EH (cell line): ENCODE results near the gene PTGS2.

Experiments
- DNase-seq: peaks from one replicate; pipeline ENCODE4 v3.0.0-alpha.2; 2015; ENCODE audit warnings: low read depth

PTGS2 gene

DNA sequence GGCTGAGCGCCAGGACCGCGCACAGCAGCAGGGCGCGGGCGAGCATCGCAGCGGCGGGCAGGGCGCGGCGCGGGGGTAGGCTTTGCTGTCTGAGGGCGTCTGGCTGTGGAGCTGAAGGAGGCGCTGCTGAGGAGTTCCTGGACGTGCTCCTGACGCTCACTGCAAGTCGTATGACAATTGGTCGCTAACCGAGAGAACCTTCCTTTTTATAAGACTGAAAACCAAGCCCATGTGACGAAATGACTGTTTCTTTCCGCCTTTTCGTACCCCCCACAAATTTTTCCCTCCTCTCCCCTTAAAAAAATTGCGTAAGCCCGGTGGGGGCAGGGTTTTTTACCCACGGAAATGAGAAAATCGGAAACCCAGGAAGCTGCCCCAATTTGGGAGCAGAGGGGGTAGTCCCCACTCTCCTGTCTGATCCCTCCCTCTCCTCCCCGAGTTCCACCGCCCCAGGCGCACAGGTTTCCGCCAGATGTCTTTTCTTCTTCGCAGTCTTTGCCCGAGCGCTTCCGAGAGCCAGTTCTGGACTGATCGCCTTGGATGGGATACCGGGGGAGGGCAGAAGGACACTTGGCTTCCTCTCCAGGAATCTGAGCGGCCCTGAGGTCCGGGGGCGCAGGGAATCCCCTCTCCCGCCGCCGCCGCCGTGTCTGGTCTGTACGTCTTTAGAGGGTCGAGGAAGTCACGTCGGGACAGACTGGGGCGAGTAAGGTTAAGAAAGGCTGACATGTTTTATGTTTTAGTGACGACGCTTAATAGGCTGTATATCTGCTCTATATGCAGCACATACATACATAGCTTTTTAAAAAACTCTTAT, at the start of gene PTGS2:
Gene PTGS2 (minus strand): TSS at position 179 of the 817 bp plus-strand sequence. CDS start 133 bp downstream, at position 46.
- peak; percentile 94 for DNase-seq

DNA sequence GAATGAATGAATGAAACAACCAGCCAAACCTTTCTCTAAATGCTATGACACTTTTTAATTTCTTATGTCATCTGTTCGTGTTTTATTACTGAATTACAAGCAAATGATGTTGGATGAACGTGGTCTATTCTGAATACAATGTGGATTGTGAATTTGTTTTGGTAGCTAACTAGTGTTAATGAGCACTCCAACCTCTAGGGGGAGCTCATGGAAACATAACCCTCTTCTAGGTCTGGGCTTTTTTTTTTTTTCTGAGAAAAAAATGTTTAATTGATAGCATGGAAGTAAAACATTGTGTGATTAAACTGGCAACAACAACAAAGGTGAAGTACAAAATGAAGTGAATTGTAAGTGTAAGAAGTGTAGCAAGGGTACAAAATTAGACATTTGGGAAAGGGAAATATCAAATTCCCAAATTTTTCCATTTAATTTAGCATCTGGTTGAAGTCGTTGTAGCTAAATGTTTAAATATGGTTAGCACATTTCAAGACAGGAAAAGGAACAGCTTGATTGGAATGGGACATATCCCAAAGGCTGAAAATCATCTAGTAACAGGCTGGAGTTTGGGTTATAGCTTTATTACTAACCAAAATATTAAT, 42.6 kb upstream of the PTGS2 start:
- DNase-seq: peak; percentile 59

DNA sequence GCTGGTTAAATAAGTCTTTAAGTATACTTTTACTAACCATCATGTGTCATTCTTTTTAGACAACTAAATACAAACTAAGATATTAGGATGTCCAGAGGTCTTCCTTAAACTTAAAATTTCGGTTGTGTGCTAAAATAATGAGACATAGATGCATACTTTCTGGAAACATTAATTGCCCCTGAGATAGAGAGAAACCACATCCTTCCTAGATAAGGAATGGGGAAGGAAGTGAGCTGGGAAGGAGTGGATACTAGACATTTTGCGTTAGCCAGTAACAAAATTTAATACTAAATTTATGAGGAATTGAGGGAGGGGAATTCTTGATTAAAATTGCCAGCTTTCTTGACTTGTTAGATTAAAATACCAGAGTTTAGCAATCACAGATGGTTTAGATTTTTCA, 37.1 kb upstream of the PTGS2 start:
- no peak for DNase-seq

DNA sequence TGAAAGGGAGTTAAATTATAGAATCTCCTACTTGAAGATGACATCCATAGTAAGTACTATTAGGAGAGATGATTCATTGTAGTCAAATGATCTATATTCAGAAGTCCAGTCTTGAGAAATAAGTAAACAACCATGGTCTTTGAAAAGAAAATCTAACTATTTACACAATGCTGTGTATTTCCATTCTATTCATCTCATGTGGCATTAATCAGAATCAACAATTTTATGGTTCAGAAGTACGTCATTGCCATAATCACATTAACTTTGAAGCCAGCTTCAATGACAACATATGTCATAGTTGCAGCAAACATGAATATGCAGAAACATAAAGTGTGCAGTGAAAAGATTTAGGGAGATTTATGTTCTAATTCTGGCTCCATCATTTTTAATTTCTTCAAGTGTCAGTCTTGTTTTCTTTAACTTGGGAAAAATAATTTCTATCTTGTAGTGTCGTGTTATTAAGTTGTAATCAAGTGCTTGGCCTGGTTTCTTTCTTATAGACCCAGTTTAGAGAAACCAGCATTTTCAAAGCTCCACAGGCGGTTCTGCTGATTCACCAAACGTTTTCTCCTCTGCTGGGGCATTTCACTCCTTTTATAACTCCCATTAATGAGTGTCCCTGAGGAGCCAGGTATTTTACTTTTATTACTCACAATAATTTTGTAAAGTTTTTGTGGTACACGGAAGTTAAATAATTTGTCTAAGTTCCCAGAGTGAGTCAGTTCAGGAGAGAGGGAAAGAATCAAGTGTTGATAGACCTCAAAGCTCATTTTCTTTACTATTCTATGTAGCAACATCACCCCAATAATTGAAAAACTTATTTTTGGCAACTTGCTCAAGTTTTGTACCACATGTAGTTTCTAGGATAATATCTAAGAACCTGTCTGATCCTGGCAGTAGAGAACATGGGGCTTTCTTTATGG, 35.9 kb upstream of the PTGS2 start:
- peak; percentile 4 for DNase-seq

DNA sequence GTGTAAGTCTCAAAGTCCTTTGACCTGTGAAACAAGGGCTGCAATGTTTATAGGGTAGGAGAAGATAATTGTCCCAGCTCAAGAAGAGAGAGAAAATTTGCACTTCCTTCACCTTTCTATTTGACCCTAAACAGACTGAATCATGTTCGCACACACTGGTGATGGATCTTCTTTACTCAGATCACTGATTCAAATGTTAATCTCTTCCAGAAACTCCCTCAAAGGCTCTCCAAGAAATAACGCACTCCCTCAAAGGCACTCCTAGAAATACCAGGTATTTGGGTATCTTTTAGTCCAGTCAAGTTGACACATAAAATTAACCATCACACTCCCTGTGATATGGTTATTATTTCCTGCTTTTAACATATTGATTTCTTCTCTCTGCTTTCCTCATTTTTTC, 30.5 kb upstream of the PTGS2 start:
- DNase-seq: no peak

DNA sequence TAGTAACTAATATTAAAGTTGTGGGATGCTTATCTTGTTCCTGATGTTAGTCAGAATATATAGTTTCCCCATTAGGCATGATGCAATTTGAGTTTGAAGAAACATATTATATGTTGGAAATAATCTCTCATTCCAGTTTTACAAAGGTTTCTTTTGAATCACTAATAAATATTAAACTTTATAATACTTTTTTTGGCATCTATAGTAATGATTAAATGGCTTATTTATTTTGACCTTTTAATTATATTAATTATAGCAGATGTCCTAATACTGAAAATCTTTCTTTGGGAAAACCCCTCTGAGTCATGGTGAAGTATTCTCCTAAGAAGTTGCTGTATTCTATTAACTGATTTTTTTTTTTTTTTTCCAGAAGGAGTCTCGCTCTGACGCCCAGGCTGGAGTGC, 28.5 kb upstream of the PTGS2 start:
- DNase-seq: peak; percentile 3

DNA sequence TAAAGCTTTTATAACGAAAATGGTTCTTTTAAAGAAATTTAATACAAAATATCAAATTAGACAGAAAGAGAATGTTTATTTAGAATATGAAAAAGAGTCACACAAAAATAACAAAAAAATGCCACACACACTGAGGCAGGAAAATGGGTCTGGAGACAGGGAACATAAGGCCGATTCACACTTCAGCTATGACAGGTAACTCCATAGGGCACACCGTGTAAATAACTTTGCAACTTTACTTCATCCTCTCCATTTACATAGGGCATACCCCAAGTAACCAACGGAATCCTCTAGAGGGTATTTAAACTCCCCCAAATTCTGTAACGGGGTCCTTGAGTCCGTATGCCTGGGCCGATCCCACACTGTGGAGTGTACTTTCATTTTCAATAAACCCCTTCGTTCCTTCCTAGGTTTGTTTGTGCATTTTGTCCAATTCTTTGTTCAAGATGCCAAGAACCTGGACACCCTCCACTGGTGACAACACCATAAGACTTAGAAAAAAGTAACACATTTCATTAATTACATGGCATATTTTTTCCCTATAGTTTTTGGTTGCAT, 23.1 kb upstream of the PTGS2 start:
- no peak for DNase-seq

DNA sequence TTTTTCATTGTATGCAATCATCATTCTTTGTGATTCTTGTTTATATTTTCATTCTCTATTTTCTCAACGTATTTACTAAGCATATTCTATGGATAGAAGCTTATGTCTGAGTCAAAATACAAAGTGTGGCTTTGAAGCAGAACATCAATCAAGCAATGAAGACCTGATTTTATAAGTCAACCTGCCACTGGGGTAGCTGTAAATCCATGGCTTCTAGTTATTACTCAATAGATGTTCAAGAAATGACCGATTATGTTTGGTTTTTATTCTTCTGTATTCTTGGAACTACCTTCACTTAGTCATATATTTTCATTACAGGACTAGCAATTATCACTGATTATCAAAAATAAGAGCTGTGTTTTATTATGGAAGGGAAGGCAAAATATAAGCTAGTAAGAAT, 20.5 kb upstream of the PTGS2 start:
- DNase-seq: no peak

DNA sequence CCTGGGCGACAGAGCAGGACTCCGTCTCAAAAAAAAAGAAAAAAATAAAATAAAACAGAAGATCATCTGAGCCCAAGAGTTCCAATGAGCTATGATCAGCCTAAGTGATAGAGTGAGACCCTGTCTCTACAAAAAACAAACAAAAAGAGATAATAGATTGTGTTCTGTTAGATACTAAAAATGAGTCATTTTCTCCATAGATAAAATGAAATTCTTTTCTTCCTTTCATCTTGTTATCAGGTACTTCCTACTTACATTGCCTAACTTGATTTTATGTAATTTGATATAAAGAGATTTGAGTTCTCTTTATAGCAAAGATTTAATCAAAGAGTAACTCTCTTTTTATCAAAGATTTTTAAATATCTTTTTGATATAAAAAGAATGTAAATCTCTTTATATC, 19.3 kb upstream of the PTGS2 start:
- no peak for DNase-seq

DNA sequence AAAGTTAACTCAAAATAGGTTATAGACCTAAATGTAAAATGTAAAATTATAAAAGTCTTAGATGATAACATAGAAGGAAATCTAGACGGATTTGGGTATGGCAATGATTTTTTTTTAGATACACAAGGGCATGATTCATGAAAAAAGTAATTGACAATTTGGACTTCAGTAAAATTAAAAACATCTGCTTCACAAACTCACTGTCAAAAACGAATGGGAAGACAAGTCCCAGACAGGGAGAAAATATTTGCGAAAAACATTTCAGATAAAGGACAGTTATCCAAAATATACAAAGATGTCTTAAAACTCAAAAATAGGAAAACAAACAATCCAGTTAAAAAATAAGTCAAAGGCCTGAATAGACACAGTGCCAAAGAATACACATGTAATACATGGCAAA, 9.7 kb upstream of the PTGS2 start:
- no peak for DNase-seq

DNA sequence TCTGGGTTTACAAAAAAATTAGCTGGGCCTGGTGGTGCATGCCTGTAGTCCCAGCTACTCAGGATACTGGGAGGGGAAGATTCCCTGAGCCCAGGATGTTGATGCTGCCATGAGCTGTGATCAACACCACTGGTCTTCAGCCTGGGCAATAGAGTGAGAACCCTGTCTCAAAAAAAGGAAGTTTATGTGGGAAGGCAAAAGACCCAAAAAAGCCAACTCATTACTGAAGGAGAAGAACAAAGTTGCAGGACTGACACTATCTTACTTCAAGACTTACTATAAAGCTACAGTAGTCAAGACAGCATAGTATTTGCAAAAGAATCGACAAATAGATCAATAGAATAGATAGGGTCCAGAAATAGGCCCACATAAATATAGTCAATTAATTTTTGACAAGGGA, 9.2 kb upstream of the PTGS2 start:
- DNase-seq: no peak

DNA sequence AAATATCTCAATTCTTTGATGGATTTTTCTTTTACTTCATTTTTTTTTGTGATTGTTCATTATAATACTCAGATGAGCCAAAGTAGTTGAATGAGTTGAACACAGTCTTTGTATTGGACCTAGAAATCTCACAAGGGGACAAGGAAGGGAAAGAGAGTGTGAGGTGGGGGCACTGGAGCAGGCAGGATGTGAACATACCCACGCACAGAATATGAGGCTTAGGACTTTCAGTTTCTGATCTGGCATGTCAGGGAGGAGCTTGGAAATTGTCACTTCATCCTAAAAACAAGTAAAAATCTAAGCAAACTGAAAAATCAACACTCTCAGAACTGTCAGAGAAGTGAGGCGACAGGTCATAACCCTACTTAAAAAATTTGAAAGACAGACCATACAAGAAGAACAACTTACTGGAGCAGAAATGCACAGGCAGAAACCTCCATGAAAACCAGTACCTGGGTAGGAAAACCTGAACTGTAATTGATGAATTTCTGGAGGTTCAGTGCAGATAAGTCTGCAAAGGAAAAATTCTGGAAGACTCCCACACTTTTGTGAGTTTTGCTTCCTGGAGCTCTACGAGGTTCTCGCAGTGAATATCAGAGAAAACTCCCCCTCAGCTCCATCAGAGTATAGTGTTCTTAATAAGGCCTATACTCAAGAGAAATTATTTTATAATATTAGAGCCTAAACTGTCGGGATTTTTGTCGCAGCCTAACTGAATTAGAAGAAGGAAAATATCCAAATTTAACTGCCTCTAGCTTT, 3.6 kb upstream of the PTGS2 start:
- no peak for DNase-seq

DNA sequence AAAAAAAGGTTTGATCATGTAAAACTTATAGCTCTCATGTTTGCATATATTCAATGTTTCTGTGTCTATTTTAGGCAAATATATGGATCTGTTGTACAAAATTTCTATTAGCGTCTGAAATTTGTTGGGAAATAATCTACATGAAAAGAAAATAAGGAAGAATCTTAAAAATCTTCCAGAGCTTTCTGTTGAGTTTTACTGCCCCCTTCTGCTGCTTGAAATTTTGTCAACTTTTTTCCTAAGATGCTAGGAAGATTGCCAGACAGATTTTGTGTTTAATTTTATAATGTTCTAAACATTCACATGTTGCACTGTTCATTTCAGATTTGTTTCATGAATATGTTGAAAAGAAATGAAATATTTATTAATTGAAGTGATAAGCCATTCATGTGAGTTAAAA, 2.5 kb upstream of the PTGS2 start:
- peak; percentile 41 for DNase-seq

DNA sequence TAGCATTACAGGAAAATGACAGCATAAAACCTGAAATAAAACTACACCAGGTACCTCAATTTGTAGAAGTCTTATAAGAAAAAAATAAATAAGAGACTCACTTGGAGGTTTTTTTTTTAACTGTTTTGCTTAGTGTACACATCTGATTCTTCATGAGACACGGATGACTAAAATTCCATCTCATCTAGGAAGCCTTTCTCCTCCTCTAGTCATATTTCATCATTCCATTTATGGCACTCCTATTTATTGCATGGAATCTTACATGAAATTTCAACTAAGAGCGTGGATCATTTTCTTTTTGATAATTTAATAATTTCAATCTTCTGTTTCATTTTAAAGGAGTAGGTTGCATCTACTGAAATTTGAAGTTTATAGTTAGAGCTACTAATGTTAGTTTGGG, 1.6 kb upstream of the PTGS2 start:
- DNase-seq: peak; percentile 47

DNA sequence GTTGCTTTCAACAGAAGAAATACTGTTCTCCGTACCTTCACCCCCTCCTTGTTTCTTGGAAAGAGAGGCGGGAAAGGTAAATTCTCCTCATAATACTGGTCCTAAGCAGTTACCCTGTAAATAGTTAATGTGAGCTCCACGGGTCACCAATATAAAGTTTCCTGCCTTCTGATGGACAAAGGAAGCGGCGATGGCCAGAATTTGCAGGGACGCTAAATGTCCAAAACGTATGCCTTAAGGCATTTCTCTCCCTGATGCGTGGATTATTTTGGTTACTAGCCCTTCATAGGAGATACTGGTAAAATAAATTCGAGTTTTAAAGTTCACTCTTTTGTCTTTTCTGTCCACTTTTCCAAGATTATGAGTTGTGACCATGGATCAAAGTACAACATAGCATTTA, 898 bp upstream of the PTGS2 start:
- peak; percentile 25 for DNase-seq

DNA sequence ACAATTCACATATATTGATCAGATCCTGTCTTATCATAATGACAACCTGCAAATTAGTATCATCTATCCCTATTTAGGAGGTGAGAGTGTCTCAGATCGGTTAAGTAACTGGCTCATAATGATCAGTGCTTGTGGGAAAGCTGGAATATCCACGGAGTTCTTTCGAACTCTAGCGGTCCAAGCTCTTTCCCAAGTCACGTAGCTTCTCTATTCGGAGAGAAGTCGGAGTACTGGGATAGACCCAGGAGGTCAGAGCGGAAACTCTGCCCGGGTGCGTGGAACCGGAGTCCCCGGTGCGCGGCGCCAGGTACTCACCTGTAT, 339 bp downstream of the PTGS2 start:
- DNase-seq: no peak

DNA sequence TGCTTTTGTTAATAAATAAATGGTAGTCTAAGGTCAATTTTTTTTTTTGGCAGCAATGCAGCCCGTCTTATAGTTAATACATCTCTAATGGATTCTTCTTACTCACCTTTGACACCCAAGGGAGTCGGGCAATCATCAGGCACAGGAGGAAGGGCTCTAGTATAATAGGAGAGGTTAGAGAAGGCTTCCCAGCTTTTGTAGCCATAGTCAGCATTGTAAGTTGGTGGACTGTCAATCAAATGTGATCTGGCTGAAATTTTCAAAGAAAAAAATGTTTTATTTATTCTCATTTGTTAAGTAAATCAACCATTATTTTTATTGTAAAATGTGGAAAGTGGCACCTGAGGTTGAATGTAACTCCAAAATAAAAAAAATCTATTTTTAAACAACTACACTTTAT, 2.1 kb downstream of the PTGS2 start:
- no peak for DNase-seq

DNA sequence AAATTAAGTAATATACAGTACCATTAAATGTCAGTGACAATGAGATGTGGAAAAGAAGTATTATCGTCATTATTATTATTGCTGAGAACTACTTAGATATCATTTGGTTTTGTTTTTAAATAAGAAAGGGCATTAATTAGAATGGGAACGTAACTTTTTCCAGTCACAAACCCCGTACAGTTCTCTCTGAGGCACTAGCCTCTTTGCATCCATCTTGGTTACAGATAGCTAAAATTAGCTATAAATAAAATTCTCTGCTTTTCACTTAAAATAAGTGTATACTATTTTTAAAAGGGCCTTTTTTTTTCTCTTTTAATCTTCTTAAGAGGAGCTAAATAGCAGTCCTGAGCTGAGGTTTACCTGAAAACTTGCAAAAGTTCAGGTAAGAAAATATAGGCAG, 7.6 kb downstream of the PTGS2 start:
- DNase-seq: no peak

DNA sequence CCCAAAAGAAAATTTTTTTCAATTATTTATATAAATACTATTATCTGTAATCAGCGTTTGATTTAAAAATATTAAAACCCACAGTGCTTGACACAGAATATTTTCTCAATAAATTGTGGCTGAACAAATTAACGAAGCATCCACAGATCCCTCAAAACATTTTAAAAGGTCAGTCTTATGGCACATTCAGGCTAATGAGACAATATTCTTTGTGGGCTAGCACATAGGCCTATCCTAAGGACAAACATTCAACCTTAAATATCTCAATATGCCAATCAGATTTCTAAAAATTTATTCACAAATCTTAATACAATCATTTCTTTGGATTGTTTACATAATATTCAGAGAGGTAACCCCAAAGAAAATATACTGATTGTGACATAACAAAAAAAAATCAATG, 8.1 kb downstream of the PTGS2 start:
- no peak for DNase-seq

DNA sequence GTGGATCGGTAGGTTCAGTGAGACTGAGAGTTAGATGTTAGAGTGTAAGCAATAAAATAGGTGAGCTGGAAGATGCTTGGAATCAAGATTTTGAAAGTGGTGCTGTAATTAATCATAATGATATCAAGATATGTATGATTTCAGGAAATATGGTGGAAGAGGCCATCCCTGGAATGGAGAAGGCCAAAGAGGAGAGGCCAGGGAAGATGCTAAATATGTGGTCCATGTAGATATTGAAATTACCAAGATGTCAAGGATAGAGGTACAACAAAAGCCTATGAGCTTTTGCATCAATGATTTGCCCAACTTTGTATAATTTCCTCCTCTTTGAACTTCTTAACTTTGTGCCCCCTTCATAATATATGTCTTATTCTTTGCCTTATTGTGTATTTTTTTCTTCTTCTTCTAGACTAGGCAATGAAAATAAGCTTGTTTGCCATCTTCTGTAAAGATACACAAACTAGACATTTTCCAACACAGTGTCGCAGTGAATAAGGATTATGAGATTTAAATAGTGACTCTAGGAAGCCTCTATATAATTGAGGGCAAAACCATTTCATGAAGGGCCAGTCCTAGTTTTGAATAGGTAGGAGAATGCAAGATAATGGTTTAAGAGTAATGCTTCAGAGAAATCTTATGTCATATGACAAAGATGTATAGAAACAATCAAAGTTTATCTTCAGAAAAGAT, 8.9 kb downstream of the PTGS2 start:
- peak; percentile 2 for DNase-seq
